ENCODE results near the gene GPR107. TPM values are rescaled to one million over a fixed set of nuclear protein-coding genes. Genes with fewer than 3 reads are reported as not detected.

The GPR107 gene
- total RNA-seq, 1 donor from 2014 or later: 20.4 TPM

GRCh38 chr9:130165579-130165978 lies 111.9 kb downstream of the GPR107 start:
- intact Hi-C loops (cut with DNase I): no loop called here
- no peak for ATAC-seq (ENCODE audit: poor library complexity)
- DNase-seq: no peak

DNA sequence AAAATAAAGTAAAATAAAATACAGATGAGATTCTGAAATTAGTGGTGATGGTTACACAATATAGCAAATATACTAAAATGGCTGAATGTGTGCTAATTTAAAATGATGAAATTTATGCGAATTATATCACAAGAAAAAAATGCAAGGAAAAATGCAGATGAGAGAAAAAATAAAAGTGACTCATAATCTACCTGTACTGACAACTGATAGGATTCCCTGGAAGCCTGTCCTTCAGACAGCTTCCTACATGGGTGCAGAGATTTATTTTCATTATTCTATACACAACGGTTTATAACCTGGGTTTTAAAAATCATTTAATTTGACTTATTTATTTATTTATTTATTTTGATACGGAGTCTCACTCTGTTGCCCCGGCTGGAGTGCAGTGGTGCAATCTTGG lies 112.7 kb downstream of the GPR107 start:
- DNase-seq (no peak), ATAC-seq (ENCODE audit: poor library complexity) (no peak)
- intact Hi-C loops (cut with DNase I): no loop called here

DNA sequence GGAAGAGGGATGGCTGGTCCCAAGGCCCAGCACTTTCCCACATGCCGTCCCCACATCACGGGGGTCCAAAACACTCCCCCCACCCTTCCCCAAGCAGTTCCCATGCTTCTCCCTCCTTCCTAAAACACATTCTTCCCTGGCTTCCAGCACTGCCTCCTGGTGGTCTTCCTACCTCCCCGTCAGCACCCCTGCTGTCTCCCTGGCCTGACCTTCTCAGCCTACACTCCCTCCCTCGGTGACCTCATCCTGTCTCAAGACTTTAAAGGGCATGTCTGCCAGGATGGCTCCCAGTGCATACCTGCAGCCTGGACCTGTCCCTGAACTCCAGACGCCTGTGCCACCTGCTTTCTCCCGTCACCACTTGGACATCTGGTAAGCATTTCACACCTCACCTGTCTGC lies 114.2 kb downstream of the GPR107 start:
- ATAC-seq (ENCODE audit: poor library complexity): no peak
- intact Hi-C loops (cut with DNase I): no loop called here
- DNase-seq: no peak

DNA sequence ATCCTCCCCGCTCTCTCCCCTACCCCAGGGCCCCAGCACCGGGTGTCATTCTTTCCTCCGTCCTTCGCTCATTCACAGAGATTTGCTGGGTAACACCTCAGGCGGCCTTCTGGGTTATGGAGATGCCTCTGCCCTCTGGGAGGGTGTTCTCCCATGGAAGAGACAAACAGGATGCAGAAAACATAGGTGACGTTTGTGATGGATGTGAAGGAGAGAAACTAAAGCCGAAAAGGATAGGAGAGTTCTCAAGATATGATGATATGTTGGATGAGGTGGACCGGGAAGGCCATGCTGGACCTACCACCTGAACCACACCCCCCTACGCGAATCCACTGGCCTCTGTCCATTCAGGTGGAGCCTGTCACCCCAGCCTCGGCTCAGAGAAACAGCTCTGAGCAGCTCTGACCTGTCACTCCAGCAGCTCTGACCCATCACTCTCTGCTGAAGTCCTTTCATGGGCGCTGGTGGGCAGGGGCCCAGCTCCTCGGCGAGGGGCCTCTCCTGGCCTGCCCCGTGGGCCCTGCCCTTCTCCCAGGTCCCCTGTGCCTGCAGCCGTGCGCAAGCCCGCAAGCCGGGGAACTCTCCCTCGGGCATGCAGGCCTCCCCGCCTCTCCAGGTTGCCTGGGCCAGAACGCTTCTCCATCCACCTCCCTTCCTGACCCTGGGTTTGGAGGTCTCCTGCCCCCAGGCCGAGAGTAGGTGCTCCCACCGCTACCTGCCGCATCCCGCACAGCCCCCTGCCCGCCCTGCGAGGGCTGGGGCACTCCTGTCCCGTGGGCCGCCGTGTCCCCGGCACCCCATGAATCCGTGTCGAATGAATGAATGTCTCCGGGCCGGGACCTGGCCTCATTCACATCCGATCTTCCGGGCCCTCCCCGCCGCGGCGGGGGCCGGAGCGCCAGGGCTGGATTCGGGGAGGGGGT lies 117.8 kb downstream of the GPR107 start:
- intact Hi-C loops (cut with DNase I): no loop called here
- ATAC-seq (ENCODE audit: poor library complexity) (peak; percentile 6), DNase-seq (no peak)

- DNase-seq: peak; percentile 84
- ATAC-seq (ENCODE audit: poor library complexity): peak; percentile 95
- intact Hi-C loops (cut with DNase I): no loop called here
These were observed 118.6 kb downstream of the GPR107 start, which contains the start of gene NCS1 for GRCh38 chr9:130172161-130172857. TSS of gene NCS1 (plus strand) at chr9:130172404. CDS start at chr9:130172664, 260 bp downstream.

GRCh38 chr9:130172858-130173665 lies 119.4 kb downstream of the GPR107 start:
- DNase-seq: no peak
- intact Hi-C loops (cut with DNase I): no loop called here
- ATAC-seq (ENCODE audit: poor library complexity): no peak

DNA sequence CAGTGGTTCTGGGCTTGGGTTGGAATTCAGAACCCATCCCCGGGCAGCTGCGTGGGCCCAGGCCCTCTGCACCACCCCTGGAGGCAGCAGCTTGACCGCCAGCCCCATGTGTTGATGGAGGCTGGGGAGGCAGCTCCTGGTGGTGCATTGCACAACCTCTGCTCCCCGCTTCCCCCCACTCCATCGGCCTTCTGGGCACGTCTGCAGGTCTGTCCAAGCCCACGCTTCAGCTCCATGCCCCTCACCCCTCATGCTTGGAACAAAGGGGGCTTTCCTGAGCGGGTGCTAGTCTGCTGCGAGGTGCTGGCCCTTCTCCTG lies 119.9 kb downstream of the GPR107 start:
- no peak for DNase-seq
- no peak for ATAC-seq (ENCODE audit: poor library complexity)
- intact Hi-C loops (cut with DNase I): no loop called here

- DNase-seq (no peak), ATAC-seq (ENCODE audit: poor library complexity) (no peak)
- intact Hi-C loops (cut with DNase I): no loop called here
These were observed 120.3 kb downstream of the GPR107 start for GRCh38 chr9:130174025-130174424.

GRCh38 chr9:130174920-130175321 lies 121.2 kb downstream of the GPR107 start:
- ATAC-seq (ENCODE audit: poor library complexity): no peak
- intact Hi-C loops (cut with DNase I): no loop called here

DNA sequence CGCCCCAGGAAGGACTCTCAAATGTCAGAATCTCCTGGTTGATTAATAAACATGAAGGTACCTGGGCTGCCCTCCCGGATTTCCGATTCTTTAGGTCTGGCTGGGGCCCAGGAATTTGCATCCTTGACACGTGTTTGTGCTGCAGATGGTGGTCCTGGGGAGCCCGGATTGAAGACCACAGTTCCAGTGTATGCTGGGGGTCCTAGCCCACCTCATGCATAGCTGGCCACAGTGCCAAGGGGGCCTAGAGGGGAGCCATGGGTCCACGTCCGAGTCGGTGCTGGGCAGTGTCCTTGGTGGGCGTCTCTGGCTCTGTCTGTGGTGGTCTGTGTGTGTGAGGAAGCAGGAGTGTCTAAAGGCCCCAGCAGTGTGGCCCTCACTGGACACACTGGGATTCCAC lies 121.6 kb downstream of the GPR107 start:
- intact Hi-C loops (cut with DNase I): no loop called here
- DNase-seq (no peak), ATAC-seq (ENCODE audit: poor library complexity) (no peak)

More at GRCh38 chr9:130174920-130175321, 121.2 kb downstream of the GPR107 start:
- DNase-seq: no peak

- intact Hi-C loops (cut with DNase I): no loop called here
- DNase-seq (no peak), ATAC-seq (ENCODE audit: poor library complexity) (no peak)
These were observed 123.1 kb downstream of the GPR107 start for GRCh38 chr9:130176760-130177159.

DNA sequence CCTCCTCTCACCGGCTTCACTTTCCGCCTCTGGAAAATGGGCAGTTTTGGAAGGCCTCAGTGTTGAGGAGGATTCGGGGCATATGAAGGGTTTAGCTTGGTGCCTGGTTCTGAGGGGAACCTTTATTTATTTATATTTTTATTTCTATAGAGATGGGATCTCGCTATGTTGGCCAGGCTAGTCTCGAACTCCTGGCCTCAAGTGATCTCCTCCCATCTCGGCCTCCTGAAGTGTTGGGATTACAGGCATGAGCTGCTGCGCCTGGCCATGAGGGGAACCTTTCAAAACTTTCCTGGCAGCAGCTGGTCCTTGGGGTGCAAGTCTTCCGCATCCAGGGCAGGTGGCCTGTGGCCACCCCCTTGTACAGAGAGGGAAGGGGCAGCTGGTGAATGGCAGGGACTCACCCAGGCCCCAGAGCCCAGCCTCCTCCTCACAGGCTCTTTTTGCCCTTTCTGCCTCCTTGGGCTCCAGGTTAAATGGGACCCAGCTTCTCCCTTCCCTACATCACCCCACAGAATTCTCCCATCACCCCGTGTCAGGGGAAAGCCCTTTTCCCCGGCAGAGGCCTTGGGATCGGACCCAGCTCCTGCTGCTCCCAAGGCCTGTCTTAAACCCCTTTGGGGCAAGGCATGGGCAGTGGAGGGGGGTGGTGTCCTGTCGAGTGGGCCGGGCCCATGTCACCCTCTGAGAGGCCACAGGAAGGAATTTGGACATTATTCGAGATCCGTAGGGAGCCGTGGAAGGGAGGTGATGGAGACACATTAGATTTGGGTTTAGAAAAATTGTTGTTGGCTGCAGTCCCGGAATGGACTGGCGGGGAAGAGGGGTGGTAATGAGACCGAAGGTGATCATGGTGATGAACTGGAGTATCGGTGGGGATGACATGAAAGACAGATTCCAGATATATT lies 124.4 kb downstream of the GPR107 start:
- ATAC-seq (ENCODE audit: poor library complexity) (no peak), DNase-seq (no peak)
- intact Hi-C loops (cut with DNase I): no loop called here

GRCh38 chr9:130179331-130179907 lies 125.7 kb downstream of the GPR107 start:
- intact Hi-C loops (cut with DNase I): no loop called here
- ATAC-seq (ENCODE audit: poor library complexity): no peak

GRCh38 chr9:130180516-130180915 lies 126.8 kb downstream of the GPR107 start:
- intact Hi-C loops (cut with DNase I): no loop called here
- no peak for DNase-seq
- no peak for ATAC-seq (ENCODE audit: poor library complexity)

More at GRCh38 chr9:130179331-130179907, 125.7 kb downstream of the GPR107 start:
- no peak for DNase-seq

DNA sequence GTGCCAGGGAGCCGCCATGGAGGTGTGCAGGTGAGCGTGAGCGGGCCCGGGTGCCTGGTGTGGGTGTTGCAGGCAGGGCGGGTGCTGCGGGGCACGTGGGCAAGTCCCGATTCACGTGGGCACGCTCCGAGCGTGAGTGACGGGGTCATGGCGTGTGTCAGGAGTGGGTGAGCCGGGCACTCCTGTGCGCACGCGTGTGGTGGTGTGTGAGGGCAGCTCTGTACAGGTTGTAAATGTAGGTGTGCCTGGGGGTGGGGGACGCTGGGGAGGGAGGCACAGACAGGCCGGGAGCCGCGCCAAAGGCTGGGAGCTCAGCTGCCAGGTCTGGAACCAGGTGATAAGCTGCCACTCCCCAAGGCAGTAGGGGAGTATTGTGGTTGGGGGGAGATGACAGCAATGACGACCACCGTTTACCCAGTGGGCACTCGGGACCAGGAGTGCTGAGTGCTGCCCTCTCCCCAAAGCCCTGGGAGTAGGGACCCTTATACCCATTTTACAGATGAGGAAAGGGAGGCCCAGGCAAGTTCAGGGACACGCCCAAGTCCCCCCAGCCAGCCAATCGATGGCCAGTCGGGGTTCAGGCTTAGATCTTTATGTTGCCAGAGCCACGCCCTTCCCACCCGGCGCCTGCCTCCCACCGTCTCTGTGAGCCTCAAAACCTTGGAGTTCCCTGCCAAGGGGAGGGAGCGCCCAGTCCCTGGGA lies 128.1 kb downstream of the GPR107 start:
- ATAC-seq (ENCODE audit: poor library complexity) (no peak), DNase-seq (no peak)
- intact Hi-C loops (cut with DNase I): no loop called here

DNA sequence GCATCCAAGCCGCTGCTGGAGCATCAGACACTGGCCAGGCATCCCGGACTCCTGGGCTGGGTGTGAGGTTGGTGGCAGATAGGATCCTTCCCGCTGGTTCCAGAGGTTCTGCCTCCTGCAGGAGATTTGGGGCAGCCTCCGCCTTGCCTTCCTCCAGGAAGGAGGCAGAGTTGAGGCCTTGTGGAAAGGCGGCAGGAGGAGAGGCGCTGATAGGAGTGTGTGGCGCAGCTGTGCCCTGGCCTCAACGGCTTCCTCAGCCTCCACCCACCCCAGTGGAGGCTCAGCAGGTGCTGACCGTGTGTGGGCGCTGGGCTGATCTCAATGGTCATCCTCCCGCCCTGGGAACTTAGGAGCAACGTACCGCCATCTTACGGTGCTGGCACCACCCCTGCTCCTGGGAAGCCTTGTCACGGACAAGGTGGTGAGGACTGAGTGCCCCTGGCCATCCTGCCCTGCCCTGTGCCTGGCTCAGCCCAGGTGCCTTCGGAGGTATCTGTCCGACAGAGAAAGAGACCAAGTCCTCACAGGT lies 128.7 kb downstream of the GPR107 start:
- ATAC-seq (ENCODE audit: poor library complexity): no peak
- no peak for DNase-seq
- intact Hi-C loops (cut with DNase I): no loop called here

DNA sequence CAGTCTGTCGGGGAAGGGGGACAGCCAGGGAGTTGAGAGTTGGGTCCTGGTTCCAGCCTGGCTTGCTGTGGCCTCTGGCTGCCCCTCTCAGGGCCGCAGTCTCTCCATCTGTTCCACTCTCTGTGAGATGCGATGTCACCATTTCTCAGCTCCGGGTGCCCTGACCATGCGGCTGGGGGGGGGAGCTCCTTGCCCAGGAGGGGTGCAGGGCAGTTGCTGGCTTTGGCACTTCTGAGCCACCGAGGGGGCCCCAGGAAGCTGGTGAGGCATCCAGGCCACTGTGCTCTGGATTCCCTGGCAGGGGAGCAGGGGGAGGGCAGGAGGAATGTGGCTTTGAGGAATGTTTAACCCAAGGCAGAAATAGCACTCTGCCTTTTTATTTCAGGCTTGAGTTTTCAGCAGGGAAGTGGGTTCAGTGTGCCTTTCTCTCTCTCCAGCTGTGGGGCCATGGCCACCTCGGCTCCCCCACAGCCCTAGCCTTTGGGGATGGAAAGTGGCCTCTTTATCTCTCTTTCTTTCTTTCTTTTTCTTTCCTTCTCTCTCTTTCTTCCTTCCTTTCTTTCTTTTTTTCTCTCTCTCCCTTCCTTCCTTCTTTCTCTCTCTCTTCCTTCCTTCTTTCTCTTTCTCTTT lies 129.5 kb downstream of the GPR107 start:
- ATAC-seq (ENCODE audit: poor library complexity) (peak; percentile 26), DNase-seq (no peak)
- intact Hi-C loops (cut with DNase I): no loop called here

All from Right ventricle myocardium superior (tissue), 1 donor.